ENCODE results near the gene HS6ST2.
"Not testable (repeated sequence)": the region's sequence is repeated elsewhere in the genome, so short reads cannot be mapped to it uniquely, and the experiment has no call there.

HS6ST2 gene

DNA sequence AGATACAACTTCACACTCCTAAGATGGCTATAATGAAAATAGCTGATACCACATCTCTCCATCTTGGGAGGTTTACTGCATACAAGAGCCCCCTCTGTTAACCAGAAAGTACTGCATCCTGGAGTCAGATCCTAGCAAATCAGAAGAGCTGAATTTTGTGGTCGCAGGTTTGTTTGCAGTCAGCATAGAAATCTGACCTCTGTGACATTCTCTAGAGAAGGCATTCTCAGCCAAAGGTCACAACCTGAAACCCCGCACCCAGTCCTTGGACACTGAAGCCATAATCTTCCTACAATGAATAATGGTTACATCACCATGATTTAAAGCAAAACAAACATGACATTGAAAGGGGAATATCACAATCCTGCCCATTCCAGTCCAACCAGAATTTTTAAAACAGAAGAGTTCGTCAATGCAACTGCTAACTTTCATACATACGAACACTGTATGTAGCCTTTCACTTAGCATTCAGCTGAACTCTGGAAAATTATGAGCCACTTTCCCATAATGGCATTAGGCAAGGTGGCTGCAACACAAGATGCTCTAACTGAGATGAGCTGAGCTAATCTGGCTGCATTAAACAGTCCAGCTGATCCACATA, 17.6 kb downstream of the HS6ST2 start:
- DNase-seq: peak; percentile 82

DNA sequence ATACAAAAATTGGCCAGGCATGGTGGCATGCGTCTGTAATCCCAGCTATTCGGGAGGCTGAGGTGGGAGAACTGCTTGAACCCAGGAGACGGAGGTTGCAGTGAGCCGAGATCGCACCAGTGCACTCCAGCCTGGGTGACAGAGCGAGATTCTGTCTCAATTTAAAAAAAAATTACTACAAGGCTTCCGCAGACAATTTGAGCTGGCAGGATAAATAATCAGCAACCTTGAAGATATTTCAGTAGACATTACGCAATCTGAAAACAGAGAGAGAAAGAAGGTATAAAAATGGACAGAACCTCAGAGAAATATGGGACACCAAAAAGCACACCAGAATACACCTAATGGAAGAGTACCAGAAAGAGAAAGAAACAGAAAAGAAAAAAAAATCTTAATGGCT, 25.3 kb downstream of the HS6ST2 start:
- no peak for DNase-seq

DNA sequence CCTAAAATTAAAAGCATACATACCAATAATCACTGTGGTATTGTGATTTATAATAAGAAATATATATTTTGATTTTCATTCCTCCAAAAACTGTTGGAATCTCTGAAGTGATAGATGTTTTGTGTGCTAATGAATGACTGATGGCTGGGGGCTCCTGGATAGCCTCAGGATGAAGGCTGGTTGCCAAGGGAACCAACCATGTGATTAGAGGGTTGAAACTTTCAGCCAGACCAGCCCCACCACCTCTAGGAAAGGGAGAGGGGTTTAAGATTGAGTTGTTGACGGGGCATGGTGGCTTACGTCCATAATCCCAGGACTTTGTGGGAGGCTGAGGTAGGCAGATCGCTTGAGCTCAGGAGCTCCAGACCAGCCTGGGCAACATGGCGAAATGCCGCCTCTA, 34.0 kb downstream of the HS6ST2 start:
- DNase-seq: no peak

DNA sequence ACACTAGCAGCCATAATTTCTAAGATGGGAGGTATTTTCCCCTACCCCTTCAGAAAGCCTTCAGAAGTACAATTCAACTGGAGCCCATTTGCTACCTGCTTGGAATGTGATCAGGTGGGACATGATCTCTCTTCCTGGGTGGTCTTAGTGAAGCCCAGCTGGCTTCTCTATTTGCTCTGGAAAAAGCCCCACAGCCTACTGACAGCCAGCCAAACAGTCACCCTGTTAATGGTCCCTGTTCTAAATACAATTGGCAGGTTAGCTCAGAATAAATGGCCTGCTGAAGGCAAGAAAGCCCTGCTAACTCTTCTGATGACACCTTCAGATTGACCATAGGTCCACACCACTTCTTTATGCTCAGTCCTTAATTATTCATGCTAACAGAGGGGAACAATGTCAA, 39.9 kb downstream of the HS6ST2 start:
- DNase-seq: no peak

DNA sequence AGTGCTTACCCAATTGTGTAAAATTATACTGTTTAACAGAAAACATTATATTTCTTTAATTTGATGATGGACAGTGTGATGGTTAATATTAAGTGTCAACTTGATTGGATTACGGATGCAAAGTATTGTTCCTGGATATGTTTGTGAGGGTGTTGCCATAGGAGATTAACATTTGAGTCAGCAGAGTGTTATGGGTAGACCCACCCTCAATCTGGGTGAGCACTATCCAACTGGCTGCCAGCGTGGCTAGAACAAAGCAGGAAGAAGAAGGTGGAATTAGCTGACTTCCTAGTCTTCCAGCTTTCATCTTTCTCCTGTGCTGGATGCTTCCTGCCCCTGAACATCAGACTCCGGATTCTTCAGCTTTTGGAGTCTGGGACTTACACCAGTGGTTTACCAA, 42.1 kb downstream of the HS6ST2 start:
- DNase-seq: no peak

DNA sequence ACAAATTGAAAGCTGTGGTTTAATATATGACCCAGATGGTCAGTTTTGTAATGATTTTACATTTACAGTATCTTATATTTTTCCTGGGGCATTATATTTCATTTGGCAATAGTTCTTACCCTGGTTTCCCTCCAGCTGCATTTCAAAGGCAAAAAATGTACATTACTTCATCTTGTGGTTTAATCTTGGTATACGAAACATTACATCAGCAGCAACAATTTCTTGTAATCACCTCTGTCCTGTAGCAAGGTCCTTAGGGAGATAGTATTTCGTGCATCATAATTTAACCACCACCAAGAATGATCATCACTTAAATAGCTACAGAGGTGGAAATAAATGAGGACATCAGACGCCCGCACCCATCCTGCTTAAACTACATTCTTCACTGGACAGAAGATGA, 48.8 kb downstream of the HS6ST2 start:
- no peak for DNase-seq

DNA sequence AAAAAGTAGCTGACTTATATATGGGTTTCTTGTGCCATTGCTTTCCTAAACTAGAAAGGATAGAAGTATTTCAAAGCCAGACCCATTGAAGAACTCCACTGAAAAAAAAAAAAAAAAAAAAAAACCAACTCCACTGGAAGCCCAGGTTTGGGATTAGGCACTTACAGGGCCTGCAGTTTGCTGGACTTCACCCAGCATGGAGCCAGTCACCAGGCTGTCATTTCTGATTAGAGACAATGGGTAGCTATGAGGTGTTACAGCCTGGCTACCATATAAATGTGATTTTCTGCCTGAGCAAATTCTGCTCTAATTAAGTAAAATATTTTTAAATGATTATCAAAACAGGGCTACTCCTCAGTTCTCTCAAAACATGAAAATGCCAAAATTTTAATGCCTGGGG, 49.5 kb downstream of the HS6ST2 start:
- no peak for DNase-seq

DNA sequence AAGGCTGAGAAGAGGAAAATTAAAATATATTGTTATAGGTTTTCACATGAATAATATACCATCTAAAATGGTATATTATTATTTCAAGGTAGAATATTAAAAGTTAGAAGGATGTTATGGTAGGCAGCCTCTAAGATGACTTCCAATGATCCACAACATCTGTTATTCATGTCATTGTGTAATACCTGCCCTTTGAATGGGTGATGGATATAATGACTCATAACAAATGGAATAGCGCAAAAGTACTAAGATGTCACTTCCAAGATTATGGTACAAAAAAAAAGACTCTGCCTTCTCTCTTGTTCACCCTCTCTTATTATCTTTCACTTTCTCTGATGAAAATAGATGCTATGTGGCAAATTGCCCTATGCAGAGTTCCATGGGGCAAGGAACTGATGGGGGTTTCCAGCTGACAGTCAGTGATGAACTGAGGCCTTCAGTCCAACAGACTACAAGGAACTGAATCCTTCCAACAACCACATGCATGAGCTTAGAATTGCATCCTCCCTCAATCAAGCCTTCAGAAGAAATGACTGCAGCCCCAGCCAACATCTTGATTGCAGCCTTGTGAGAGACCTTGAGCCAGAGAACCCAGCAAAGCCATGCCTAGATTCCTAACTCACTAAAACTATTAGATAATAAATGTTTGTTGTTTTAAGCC, 57.7 kb downstream of the HS6ST2 start:
- DNase-seq: no peak

DNA sequence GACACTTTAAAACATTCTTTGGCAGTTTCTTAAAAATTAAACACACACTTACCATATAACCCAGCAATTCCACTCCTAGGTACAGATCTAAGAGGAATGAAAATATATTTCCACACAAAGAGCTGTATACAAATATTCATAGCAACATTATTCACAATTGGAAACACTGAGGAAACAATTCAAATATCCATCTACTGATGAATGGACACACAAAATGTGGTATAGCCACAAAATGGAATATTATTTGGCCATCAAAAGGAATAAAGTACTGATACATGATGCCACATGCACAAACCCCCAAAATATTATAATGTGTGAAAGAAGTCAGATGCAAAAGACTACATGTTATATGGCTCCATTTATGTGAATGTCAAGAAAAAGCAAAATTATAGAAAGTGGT, 70.9 kb downstream of the HS6ST2 start:
- no peak for DNase-seq

DNA sequence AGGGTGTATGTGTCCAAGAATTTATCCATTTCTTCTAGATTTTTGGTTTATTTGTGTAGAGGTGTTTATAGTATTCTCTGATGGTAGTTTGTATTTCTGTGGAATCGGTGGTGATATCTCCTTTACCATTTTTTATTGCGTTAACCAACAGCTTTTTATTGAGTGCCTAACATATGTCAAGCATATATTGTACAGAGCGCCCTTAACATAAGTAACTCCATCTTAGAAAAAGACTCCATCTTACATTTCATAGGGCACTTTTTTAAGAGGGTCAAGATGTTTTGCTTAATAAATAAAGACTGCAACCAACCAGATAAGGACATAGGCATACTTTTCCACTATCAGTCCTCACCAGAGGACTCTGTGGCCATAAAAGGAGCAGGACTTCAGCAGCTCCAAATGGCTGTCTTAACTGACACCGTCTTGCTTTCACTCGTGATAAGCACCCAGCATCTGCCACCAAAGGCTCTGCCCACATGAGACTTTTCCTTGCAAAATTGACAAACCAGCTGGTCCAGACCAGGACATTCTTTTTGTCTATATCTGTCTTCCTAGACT, 75.0 kb downstream of the HS6ST2 start:
- DNase-seq: no peak

DNA sequence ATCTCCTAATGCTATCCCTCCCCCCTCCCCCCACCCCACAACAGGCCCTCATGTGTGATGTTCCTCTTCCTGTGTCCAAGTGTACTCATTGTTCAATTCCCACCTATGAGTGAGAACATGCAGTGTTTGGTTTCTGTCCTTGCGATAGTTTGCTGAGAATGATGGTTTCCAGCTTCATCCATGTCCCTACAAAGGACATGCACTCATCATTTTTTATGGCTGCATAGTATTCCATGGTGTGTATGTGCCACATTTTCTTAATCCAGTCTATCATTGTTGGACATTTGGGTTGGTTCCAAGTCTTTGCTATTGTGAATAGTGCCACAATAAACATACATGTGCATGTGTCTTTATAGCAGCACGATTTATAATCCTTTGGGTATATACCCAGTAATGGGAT, 77.7 kb downstream of the HS6ST2 start:
- DNase-seq: not testable (repeated sequence)

DNA sequence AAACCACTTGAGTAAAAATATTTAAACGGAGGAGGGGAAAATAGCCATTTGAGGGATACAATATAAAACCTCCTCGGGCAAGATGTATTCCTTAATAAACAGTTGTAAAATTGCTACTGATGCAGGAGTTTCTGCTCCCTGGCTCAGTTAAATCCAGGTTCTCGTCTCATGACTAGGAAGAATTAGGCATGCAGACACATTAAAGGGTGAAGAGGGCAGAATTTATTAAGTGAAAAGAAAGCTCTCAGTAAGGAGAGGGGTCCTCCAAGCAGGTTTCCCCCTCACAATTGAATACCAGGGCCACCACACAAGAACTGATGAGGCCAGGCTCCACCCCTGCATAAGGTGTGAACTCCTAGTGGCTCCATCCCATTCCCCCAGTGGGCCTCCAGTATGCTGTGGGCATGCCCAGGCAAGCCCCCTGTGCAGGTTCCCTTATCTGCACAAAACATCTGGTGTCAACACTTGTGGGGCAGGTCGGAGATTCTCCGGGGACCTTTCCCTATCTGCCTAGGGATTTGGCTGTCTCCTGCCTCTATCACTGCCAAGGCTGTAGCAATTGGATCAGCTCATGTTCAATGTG, 80.4 kb downstream of the HS6ST2 start:
- DNase-seq: peak; percentile 2

DNA sequence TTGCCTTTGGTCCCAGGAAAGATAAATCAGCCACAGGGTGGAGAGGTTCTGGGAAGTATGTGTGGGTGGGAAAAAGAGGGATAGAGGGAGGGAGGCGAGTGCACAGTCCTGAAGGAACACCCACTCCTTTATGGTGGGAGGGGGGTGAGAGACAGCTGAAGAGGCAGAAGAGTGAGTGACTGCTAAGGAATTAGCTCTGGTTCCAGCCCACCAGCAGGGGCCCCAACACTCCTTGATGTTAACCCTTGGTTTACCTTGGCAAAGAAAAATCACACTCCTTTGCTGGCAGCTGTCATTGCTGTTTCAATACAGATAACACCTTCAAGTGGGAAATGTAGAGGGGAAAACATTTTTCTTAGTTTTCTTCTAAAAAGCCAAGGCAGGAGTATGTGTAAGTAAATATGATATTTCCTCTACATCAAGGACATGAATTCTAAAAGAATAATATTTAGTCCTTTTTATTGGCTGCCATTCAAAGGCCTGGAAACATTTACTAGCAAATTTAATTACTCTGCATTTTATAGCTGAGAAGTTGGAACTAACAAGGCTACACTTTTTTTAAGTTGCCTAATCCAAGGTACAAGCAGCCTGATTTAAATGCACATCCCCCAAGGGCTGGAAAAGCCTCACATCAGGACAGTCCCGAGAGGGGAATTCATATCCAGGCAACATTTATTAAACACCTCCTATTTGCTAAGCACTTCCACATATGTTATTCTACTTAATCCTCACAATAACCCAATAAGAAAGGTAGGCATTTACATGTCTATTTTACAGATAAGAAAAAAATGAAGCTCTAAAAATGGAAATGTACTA, 81.7 kb downstream of the HS6ST2 start:
- no peak for DNase-seq

DNA sequence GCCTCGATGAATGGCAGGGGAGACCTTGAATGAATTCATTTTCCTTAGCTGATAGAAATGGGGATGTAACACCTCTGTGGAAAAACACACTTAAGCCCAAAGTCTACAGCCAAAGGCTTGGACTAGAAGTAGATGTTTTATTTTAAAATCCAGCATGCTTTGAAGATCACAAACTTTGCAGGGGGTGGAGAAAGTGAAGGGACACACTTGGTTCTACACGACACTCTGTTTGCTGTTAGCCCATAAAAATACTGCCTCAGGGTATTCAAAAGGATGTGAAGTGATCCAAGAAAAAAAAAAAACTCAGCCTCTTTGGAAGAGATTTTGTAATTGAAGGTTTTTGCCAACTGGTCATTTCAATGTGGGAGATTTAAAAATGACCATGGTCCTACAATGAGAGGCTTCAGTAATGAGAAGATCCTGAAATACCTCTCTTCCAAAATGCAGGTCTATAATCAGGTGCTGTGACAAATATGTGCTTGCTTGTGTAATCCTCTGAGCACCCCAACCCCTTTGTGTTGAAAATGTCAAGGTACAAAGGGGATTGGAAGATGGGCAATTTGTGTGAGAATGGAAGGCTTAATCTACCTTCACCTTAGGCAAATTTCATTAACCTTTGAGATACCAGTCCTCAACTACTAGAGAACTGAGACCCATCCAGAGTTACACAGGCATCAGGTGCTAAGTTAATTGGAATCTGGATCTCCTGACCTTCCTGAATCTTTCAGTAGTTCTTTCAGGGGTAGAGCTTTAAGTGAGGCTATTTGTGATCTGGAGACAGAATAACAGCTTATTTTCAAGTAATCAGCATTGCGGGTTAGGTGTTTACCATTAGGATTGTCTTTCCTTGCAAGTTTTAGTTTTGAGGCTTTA, 82.5 kb downstream of the HS6ST2 start:
- DNase-seq: no peak

DNA sequence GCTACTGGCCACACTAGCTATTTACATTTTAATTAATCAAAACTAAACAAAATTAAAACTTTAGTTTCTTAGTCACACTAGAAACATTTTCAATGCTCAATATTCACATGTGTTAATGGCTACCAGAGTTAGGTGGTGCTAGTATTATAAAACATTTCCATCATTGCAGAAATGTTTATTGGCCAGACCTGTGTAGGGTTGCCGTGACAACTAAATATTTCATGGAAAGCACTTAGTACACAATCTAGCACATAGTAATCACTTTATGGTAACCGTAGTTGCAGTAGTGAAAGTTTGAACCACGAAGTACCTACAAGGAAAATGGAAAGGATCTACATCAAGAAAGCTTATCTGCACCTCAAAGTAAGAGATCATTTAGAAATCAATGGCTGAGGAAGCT, 95.9 kb downstream of the HS6ST2 start:
- DNase-seq: peak; percentile 39

DNA sequence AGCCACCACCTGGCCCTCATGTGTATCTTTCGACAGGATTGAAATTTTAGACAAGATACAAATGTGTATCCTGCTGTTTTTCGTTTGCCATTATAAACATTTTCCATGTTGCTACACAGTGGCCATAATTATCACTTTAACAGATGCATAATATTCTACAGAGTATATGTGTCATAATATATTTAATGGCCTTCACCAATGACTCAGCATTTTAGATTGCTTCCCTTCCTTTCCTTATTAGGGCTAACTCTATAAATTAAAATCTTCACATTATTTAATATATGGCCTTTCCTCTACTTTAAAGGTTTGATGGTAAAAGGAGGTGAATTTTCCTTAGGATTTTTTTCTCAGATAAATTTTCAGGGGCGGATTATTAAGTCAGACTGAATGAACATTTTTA, 97.4 kb downstream of the HS6ST2 start:
- DNase-seq: peak; percentile 9

DNA sequence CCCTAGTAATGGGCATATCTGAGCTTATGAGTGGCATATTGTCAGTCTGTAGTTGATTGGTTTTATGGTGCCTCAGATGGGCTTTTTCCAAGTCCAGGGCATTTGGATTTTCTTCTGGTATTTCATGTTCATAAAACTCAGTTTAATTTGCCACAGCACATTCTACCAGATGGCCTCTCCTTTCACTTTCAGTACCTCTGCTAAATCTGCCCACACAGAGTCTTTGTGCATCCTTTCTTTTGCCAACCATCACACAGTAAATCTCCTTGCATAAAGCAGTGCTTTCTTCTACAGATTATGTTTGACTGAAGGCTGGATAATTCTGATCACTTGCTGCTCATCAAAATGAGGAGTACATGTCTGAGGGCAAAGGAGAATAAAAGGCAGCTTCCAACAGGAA, 98.2 kb downstream of the HS6ST2 start:
- no peak for DNase-seq

DNA sequence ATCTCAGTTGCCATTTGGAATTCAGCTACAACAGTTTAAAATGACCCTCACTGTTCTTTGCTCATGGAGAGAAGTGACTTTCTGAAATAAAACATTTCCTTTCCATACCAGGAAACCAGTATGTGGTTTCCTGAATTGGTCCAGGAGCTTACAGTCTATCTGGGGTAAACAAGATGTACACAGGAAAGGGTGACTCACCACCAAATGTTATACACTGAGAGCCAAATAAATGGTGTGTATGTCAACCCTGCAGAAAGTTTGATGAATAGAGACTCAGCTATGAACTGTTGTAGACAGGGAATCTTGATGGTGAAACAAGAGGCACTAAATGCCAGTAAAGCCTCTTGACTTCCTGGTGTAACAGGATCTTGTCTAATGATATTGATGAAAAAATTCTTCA, 100.4 kb downstream of the HS6ST2 start:
- peak; percentile 59 for DNase-seq

DNA sequence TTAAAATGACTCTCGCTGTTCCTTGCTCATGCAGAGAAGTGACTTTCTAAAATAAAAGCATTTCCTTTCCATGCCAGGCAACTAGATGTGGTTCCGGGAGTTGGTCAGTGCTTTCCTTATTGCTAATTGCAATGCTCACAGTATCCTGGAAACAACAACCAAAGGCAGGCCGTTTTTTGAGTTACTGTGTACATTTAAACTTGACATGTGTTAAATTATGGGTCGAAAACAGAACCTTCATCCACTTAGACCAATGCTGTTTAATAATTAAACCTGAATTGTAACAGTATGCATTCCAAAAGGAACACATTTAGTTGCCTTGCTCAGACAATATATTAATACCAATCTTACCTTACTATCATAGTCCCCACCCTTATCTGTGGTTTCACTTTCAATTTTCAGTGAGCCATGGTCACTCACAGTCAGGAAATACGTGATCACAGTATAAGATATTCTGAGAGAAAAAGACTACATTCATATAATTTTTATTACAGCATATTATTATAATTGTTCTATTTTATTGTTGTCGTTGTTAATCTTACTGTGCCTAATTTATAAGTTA, 102.6 kb downstream of the HS6ST2 start:
- peak; percentile 64 for DNase-seq

DNA sequence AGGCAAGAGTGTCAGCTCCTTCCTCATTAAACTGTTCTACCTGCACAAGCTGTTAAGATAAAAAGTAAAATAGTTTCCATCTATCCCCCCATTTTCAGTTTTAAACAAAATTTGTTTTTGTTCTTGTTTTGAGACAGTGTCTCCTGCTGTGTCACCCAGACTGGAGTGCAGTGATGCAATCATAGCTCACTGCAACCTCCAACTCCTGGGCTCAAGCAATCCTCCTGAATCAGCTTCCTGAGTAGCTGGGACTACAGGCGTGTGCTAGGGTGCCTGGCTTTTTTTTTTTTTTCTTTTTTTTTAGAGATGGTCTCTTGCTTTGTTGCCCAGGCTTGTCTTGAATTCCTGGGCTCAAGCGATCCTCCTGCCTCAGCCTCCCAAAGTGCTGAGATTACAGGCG, 105.4 kb downstream of the HS6ST2 start:
- no peak for DNase-seq

DNA sequence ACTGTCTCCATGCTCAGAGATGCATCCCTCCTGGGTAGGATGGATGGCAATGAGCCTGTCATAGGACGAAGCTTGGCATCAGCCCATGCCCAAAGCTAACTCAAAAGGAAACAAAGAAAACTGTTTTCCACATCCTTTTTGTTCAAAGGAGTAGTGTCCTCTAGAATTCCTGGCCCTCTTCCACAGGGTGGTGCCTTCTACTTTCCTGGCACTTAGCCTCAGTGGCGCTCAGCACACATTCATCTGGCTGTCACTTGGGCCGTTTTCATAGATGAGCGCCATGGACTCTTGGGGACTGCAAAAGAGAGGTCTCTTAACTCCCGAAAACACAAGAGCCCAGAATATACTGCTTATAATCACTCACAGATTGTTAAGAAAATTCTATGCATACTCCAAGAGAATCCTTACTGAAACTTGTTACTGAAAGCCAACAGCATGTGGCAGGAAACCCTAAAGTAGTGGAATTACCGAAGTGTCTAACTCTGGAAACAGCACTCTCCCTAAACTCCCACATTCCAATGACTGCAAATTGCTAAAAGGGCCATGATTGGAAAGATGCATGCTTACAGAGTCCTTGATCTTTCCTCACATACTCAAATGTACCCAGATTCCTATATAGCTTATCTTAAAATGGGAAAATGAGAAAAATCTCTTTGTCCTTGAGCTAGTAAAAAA, 110.0 kb downstream of the HS6ST2 start:
- DNase-seq: no peak

DNA sequence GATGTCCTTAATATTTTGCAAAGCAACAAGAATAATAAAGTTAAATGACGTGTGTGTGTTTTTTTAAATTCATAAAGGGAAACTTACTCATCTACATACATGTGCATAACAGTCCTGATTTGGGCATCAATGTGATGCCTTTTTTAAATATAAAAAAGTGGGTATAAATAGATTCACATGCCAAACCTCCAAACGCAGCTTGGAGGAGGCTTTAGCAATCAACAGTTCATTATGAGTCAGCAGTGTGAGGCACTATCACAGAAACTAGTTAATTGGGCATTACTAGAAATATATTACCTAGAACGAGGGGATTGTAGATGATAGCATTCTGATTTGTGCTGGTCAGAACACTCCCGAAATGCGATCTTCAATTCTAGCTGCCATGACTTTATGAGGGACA, 115.1 kb downstream of the HS6ST2 start:
- no peak for DNase-seq
